ENCODE data around the gene AURKAIP1. TPM values are rescaled to one million over a fixed set of nuclear protein-coding genes. Genes with fewer than 3 reads are reported as not detected.

The AURKAIP1 gene
- total RNA-seq, 1 experiment from 2014 or later = 196 TPM

GRCh38 chr1:1345860-1346500, 29.0 kb downstream of the AURKAIP1 start:
- H3K79me2 ChIP-seq (ENCODE audit: insufficient read depth, low read length) = peaks cover 3% of the 10 kb centered on the region; the same call in 1 of the 2 replicates
- H3K27ac ChIP-seq (ENCODE audit: insufficient read length, low read depth, low read length) = no peak overlapping the region
- WGBS (ENCODE audit: extremely low coverage, insufficient read length, low lambda C conversion rate) = no CpG with 5 or more reads among the region's 12 CpGs

More at GRCh38 chr1:1345860-1346500, 29.0 kb downstream of the AURKAIP1 start:
- no peak overlapping the region for H4K5ac ChIP-seq (ENCODE audit: insufficient read length, low read depth, low read length)
- no peak overlapping the region for H2BK20ac ChIP-seq (ENCODE audit: low read depth, low read length, poor library complexity, severe bottlenecking)
- H2BK15ac ChIP-seq (ENCODE audit: low read depth, low read length) = no peak overlapping the region
- no peak overlapping the region for H3K14ac ChIP-seq (ENCODE audit: insufficient read depth, low read length)
- peaks cover 9% of the 10 kb centered on the region for H3K23me2 ChIP-seq (ENCODE audit: insufficient read length, low read depth, low read length, poor library complexity, severe bottlenecking)
- H2AFZ ChIP-seq (ENCODE audit: low read length) = no peak overlapping the region
- no peaks in the 10 kb centered on the region for H3K27me3 ChIP-seq (ENCODE audit: insufficient read depth, low read length)
- H3K36me3 Mint-ChIP-seq (ENCODE audit: insufficient read depth in 1 of 3, low read depth in 3 of 3) = peaks cover 12 to 13% (median 12%) of the 10 kb centered on the region in 3 experiments
- H3K27ac Mint-ChIP-seq = no peak overlapping the region
- no peak overlapping the region for H3K23ac ChIP-seq (ENCODE audit: insufficient read length, low read depth, low read length)
- H3K9me3 ChIP-seq (ENCODE audit: control insufficient read depth, low read depth, low read length) = no peaks in the 10 kb centered on the region
- TF ChIP-seq, protein P1, sequence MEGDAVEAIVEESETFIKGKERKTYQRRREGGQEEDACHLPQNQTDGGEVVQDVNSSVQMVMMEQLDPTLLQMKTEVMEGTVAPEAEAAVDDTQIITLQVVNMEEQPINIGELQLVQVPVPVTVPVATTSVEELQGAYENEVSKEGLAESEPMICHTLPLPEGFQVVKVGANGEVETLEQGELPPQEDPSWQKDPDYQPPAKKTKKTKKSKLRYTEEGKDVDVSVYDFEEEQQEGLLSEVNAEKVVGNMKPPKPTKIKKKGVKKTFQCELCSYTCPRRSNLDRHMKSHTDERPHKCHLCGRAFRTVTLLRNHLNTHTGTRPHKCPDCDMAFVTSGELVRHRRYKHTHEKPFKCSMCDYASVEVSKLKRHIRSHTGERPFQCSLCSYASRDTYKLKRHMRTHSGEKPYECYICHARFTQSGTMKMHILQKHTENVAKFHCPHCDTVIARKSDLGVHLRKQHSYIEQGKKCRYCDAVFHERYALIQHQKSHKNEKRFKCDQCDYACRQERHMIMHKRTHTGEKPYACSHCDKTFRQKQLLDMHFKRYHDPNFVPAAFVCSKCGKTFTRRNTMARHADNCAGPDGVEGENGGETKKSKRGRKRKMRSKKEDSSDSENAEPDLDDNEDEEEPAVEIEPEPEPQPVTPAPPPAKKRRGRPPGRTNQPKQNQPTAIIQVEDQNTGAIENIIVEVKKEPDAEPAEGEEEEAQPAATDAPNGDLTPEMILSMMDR (conservative IDR thresholded peaks at IDR 0.05) = no peak
- H4K20me1 ChIP-seq (ENCODE audit: control insufficient read depth, insufficient read depth, insufficient read length) = peaks cover 3% of the 10 kb centered on the region
- no peak overlapping the region for H3K4ac ChIP-seq (ENCODE audit: low read depth, low read length)
- no peak overlapping the region for H2BK120ac ChIP-seq (ENCODE audit: low read depth, low read length, poor library complexity, severe bottlenecking)
- H3K56ac ChIP-seq (ENCODE audit: insufficient read length, low read depth, low read length) = no peak overlapping the region
- H2AK5ac ChIP-seq (ENCODE audit: insufficient read length, low read length) = no peak overlapping the region
- no peak overlapping the region for H4K91ac ChIP-seq (ENCODE audit: insufficient read length, low read depth, low read length)
- no peaks in the 10 kb centered on the region; the same call in 1 of the 2 replicates for H3K4me1 ChIP-seq (ENCODE audit: insufficient read depth, low read length)
- no peak overlapping the region for H4K8ac ChIP-seq (replicated peaks; ENCODE audit: insufficient read length, low read depth, low read length)
- no peak for DNase-seq
- H3K27me3 Mint-ChIP-seq (ENCODE audit: low read depth) = no peaks in the 10 kb centered on the region
- no peak overlapping the region for H3K4me2 ChIP-seq (ENCODE audit: insufficient read depth, insufficient read length, low read length)
- H3K9me3 Mint-ChIP-seq = peaks cover 0 to 4% of the 10 kb centered on the region in 2 experiments; a peak in 2 of 5 replicates
- H3K18ac ChIP-seq (ENCODE audit: insufficient read length, low read depth, low read length) = no peak overlapping the region
- H2BK5ac ChIP-seq (ENCODE audit: insufficient read length, low read length) = no peak overlapping the region
- no peak overlapping the region for H2BK12ac ChIP-seq (ENCODE audit: insufficient read length, low read depth, low read length)
- H3K4me3 Mint-ChIP-seq = no peak overlapping the region
- peaks cover 13% of the 10 kb centered on the region for H3K79me1 ChIP-seq (ENCODE audit: insufficient read depth, low read depth, low read length, poor library complexity, severe bottlenecking)
- H3K9ac ChIP-seq (ENCODE audit: extremely low read depth, insufficient read length, low read length) = no peak overlapping the region
- no peak overlapping the region for H3T11ph ChIP-seq (ENCODE audit: low read length)
- peaks cover 6 to 15% of the 10 kb centered on the region in 2 experiments for H3K4me1 Mint-ChIP-seq

Data from H9 (cell line).